HG02610 (cell line): ENCODE results near the gene DERL2.

Experiments used
- ATAC-seq: cut with Tn5 transposase; IDR thresholded peaks from one replicate; pipeline ENCODE4 v1.9.1; 2021; ENCODE audit warnings: mild to moderate bottlenecking, moderate library complexity; ENCODE audit not compliant: unreplicated experiment

DERL2 gene

DNA sequence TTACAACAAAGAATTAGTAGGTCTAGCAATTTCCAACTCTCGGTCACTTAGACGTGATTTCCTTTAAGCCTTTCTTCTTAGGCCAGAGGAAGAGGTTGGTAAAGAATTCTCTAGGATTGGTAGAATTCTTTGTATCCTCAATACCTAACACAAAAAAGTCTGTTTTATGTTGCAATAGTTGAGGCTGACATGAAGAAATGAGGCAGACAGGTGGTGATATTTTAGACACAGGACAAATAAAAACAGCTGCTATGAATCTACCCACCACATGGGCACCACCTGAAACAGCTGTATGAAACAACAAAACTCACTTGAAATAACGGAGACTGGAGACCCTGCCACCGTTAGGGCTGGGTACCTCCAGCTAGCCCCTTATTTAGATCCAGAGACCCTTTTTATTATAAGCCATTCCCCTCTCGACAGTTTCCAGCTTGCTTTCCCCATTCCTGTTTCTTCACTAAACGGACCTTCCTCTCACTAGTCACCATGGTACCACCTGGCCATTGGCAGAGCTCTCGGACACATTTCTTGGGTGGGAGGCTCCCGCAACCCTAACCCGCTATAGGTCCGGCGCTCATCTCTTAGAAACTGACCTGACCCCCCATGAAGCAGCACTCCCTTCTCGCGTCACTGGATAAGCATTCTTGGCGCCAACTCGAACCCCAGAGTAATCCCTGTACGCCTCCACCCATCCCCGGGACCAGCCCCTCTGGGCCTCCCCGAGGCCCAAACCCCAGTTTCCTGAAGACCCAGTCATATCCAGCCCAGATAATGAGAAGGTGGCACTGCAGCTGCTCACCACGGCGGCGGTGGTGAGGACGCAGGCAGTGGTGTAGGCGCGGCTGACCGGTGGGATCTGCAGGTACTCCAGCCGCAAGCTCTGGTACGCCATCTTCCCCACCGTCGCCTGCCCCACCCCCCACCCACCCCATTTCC, at the start of gene DERL2:
TSS of gene DERL2 (minus strand) at position 909 of the 936 bp plus-strand sequence. CDS start at position 892, 17 bp downstream.
- ATAC-seq: peak; percentile 26

GRCh38 chr17:5535436-5535835, 49.5 kb upstream of the DERL2 start:
- no peak for ATAC-seq

- no peak for ATAC-seq
Observed at GRCh38 chr17:5533486-5534315, 47.7 kb upstream of the DERL2 start.

DNA sequence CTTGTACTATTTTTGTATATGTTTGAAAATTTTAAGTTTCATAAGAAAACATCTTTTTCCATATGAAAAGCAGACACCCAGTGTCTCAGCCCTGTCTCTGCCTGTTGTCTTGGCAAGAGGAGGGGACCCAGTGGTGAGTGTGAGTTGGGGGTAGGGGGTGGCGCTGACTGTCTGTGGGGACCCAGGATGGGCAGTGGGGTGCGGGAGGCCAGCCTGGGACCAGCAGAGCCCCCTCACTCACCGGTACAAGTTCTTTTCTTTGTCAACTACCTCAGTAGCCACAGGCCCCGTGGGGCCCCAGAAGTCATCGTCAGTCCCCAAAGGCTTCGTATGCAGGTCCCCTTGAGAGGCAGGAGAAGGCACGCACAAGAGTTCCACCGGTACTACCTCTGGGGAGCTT, 46.6 kb upstream of the DERL2 start:
- no peak for ATAC-seq

GRCh38 chr17:5531085-5531418, 45.1 kb upstream of the DERL2 start:
- no peak for ATAC-seq

DNA sequence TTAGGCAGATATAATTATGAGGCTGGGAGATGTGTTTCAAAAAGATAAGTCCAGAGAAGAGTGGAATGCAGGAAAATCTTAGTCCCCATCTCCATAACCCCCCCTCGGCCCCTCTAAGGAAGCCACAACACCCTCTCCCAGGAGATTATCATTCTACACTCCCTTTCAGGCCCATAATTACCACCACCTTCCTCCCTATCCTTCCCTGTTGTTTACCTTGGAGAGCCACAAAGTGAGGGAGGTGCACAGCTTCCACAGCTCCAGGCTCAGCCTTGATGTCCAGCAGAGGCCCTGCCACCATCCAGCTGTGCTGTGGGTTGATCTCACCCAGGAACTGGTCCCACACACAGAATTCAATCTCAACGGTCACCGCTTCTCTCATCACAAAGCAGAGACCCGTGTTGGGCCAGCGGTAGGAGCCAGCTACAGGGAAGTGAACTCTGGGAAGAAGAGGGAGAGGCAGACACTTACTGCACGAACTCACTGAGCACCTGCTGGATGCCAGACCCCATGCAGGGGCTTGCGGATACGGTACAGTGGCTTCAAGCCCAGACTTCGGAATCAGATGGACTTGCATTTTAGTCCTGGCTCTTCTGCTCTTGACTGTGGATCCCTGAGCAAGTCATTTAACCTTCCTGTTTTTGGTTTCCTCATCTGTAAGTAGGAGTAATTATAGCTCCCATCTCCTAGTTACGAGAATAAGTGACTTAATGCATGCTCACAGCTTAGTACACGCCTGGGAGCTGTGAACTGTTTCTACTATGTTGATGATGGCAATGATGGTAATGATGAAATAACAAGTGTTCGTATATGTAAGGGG, 44.5 kb upstream of the DERL2 start:
- ATAC-seq: no peak

GRCh38 chr17:5527601-5528250, 41.7 kb upstream of the DERL2 start:
- ATAC-seq: no peak

DNA sequence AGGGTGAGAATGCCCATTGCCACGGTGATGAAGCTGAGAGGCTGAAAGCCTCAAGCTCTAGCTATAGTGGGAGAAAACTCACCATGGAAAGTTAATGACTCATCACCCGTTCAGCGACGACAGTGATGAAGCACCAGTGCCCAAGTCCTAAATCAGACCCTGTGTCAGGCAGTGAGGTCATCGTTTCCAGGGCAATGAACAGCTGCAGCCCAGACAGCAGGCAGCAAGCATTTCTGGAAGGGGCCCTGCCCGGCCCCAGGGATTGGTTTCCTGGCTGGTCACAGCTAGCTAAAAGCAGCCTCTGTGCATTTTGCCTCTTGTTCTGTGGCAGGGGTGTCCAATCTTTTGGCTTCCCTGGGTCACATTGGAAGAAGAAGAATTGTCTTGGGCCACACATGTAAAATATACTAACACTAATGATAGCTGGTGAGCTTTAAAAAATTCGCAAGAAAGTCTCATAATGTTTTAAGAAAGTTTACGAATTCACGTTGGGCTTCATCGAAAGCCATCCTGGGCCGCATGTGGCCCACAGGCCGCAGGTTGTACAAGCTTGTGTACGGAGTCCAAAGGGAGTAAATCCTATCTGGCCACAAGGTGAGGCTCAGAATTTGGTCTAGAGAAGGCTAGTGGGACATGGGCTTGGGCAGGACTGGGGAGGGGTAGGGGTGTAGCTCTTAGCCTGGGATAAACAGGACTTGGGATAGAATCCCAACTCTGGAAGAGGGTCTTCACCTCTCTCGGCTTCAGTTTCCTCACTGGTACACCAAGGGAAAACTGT, 41.0 kb upstream of the DERL2 start:
- ATAC-seq: no peak

GRCh38 chr17:5523249-5523648, 37.3 kb upstream of the DERL2 start:
- no peak for ATAC-seq

- ATAC-seq: no peak
Observed at GRCh38 chr17:5522476-5522875, 36.5 kb upstream of the DERL2 start.

- no peak for ATAC-seq
Observed at GRCh38 chr17:5516060-5516792, 30.2 kb upstream of the DERL2 start.

GRCh38 chr17:5514976-5515375, 29.0 kb upstream of the DERL2 start:
- no peak for ATAC-seq

DNA sequence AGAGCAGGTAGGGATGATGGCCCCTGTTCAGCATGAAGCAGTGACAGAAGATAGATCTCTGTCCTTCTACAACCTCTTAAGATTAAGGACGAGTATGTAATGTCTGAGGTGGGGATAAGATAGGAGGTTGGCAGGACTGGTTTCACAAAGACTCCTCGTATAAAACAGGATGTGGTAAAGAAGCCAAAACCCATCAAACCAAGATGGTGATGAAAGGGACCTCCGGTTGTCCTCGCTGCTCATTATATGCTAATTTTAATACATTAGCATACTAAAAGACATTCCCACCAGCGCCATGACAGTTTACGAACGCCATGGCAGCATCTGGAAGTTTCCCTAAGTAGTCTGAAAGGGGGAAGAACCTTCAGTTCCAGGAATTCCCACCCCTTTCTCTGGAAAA, 27.6 kb upstream of the DERL2 start:
- no peak for ATAC-seq

- no peak for ATAC-seq
Observed at GRCh38 chr17:5511401-5512225, 25.6 kb upstream of the DERL2 start.

- ATAC-seq: no peak
Observed at GRCh38 chr17:5510771-5511170, 24.8 kb upstream of the DERL2 start.

DNA sequence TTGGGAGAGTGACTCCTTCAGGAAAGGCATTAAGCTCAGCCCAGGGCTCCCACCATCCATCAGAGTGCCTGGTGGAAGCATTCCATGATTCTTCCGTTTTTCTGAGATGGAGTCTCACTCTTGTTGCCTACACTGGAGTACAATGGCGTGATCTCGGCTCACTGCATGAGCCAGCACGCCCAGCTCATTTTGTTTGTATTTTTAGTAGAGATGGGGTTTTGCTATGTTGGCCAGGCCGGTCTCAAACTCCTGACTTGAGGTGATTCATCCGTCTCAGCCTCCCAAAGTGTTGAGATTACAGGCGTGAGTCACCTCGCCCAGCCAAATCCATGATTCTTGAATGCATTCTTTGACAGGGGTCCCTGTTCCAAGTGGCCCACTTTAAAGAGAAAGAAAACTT, 23.5 kb upstream of the DERL2 start:
- ATAC-seq: no peak

- ATAC-seq: no peak
Observed at GRCh38 chr17:5508810-5509209, 22.8 kb upstream of the DERL2 start.

DNA sequence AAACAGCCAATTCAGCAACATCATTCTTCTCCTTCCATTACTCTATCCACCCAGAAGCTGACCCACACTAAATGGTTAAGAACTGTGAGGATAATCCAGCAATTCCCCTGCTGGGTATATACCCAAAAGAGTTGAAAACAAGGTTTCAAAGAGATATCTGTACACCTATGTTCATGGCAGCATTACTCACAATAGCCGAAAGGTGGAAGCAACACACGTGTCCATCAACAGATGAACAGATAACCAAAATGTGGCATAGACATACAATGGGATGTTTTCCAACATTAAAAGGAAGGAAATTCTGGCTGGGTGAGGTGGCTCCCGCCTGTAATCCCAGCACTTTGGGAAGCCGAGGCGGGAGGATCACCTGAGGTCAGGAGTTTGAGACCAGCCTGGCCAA, 20.3 kb upstream of the DERL2 start:
- no peak for ATAC-seq
